HG03175 (cell line): Measurements from ENCODE around the gene PLAAT2.
"Not testable (repeated sequence)": the region's sequence is repeated elsewhere in the genome, so short reads cannot be mapped to it uniquely, and the experiment has no call there.

Experiments used
- ATAC-seq: cut with Tn5 transposase; IDR thresholded peaks from one replicate; pipeline ENCODE4 v1.9.1; 2021; ENCODE audit warnings: mild to moderate bottlenecking, moderate library complexity; ENCODE audit not compliant: unreplicated experiment

PLAAT2 gene

DNA sequence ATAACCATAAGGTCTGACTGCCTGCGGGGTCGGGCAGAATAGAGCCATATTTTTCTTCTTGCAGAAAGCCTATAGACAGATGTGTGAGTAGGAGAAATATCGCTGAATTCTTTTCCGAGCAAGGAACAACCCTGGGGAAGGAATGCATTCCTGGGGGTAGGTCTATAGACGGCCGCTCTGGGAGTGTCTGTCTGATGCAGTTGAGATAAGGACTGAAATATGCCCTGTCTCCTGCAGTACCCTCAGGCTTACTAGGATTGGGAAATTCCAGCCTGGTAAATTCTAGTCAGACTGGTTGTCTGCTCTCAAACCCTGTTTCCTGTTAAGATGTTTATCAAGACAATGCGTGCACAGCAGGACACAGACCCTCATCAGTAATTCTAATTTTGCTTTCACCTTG, 18.0 kb upstream of the PLAAT2 start:
- not testable (repeated sequence) for ATAC-seq

DNA sequence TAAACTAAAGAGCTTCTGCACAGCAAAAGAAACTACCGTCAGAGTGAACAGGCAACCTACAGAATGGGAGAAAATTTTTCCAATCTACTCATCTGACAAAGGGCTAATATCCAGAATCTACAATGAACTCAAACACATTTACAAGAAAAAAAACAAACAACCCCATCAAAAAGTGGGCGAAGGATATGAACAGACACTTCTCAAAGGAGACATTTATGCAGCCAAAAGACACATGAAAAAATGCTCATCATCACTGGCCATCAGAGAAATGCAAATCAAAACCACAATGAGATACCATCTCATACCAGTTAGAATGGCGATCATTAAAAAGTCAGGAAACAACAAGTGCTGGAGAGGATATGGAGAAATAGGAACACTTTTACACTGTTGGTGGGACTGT, 15.7 kb upstream of the PLAAT2 start:
- not testable (repeated sequence) for ATAC-seq

DNA sequence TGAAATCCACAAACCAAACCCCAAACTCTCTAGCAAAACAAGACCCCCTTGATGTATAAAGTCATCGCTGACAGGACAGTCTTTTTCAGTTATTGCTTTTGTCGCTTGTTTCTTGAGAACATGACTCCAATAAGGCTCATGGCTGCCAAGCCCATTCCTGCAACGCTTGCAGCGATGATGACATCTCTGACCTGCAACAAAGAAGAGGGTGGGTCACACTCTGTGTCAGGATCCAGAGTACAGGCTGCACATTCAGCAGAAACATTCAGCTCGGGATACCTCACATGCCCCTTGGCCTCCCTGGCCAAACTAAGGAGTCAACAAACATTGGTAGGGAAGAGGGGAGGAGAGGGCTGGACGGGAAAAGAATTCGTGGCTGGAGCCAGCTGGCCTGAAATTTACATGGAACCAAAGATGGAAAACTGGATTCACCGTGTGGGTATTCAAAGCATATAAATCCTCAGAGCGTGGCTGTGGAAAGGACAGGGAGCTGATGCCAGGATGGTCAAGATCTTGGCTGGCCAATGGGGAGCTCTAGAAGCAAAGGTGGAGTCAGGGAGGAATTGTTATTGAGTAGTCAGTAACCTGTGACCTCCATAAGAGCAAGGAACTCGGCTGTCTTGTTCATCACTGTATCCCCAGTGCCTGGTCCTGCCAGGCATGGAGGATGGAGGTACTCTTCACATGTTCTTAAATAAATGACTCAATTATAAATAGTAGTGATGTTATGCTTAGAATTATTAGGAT, 11.8 kb upstream of the PLAAT2 start:
- ATAC-seq, result no peak

DNA sequence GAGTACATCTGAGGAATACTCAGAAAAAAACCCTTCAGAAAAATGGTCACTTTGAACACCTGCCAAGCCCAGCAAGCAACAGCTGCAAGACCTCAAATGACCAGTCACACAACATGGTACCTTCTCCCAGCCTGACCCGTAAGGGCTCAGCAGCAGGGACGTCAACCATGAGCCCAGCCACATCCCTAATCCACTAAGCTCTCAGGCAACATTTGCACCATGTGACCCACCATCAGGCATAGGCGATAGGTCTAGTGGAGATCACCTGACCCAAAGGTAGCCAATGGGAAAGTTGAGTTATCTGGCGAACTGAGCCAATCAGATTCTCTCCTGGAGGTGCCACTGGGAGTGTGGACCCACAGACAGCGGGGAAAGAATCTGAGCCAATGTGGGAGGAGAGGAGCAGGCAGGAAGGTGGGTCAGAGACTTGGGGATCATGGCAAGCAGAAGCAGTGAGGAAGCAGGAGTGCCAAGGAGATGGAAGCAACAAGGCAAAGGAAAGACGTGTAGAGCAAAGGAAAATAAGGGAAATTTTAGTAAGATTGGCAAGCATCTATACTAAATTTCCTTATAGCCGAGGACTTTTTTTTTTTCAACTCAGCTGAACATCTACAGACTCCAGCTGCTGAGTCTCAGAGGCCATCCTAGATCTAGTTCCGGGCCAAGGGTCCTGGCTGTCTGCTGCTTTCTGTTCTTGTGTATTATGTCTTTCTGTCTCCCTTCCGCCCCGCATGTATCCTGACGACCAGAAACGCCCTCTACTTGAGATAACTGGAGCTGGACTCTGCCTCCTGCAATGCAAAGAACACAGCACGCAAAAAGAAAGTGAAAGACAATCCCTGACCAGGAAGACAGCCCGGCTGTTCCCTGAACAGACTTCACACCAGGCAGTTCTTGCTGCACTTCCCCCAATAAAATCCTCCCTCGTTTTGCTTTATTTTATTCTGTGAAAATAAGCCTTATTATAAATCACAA, 11.0 kb upstream of the PLAAT2 start:
- no peak for ATAC-seq

DNA sequence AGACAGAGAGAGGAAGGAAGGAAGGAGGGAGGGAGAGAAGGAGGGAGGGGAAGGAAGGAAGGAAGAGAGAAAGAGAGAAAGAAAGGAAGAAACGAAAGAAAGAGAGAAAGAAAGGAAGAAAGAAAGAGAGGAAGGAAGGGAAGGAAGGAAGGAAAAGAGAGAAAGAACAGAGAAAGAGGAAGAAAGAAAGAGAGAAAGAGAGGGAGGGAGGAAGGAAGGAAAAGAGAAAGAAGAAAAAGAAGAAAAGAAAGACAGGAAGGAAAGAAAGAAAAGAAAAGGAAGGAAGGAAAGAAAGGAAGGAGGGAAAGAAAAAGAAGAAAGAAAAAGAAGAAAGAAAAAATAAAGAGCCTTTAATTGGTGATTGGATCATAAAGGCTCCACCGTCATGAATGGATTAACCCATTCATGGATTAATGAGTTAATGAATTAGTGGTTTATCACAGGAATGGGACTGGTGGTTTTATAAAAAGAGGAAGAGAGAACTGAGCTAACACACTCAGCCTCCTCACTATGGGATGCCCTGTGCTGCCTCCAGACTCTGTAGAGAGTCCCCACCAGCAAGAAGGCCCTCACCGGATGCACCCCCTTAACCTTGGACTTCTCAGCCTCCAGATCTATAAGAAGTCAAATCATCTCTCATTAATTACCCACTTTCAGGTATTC, 9.0 kb upstream of the PLAAT2 start:
- peak; percentile 66 for ATAC-seq

DNA sequence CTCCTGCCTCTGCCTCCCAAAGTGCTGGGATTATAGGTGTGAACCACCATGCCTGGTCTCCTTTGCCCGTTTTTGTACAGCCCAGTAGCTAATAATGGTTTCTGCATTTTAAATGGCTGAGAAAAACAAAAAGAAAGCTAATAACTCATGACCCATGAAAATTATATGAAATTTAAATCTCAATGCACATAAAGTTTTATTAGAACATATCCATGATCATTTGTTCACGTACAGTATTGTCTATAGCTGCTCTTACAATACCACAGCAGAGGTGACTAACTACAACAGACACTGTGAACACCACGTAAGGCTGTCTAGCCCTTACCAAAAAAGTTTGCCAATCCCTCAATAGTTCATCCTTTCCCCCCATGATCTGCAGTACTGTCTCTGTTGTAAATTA, 6.4 kb upstream of the PLAAT2 start:
- no peak for ATAC-seq

DNA sequence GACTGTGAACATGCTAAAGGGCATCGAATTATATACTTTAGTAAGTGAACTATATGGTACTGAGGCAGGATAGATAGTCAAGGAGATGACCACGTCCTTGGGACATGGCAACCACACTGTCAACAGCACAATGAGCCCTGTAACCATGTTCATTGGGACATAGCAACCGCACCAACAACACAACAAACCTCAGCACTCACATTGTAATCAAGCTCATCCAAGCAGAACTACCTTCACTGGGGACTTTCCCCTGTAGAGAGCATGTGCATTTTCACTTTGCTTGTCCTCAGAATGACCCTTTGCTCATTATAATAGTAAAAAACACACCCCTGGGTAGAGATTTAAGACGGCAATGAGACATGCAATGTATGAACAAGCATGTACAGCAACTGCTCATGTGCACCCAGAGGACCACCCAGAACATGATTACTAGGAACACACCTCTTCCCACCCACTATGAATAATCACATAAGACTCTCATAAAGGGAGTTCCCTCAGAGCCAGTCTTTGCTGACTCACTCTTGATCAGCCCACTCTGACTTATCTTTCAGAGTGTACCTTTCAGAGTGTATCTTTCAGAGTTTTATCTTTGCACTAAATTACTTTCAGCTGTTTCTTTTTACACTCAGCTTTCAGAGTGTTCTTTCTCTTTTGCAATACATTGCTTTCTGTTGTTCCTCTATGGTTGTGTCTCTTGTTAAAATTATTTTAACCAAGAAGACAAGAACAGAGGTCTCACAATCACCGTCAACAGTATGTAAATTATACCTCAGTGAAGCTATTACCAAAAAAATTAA, 4.1 kb upstream of the PLAAT2 start:
- ATAC-seq, result peak; percentile 82

DNA sequence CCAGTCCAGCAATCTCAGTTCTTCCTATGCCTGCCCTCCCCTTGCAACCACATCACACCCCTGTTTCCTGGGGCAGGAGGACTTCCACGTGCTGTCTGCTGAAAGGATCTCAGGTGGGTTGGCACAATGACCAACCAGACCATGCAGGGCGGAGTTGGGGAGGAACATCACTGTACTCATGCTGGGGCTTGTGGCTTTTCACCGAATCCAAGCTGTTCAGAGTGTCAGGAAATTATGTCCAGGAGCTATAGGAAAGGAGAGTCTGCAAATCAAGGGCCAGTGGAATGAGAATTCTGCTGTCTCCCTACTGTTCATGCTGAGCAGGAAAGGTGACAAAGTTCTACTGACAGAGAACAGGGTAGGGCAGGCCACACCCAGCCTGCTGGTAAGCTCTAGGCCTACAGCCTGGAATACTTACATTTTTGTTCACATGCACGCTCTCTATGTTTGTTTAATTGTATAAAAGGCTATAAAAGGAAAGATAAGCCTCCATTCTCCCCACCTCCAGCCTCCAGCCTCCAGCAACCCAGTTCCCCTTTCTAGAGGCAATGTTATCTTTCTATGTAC, 1.7 kb upstream of the PLAAT2 start:
- no peak for ATAC-seq

DNA sequence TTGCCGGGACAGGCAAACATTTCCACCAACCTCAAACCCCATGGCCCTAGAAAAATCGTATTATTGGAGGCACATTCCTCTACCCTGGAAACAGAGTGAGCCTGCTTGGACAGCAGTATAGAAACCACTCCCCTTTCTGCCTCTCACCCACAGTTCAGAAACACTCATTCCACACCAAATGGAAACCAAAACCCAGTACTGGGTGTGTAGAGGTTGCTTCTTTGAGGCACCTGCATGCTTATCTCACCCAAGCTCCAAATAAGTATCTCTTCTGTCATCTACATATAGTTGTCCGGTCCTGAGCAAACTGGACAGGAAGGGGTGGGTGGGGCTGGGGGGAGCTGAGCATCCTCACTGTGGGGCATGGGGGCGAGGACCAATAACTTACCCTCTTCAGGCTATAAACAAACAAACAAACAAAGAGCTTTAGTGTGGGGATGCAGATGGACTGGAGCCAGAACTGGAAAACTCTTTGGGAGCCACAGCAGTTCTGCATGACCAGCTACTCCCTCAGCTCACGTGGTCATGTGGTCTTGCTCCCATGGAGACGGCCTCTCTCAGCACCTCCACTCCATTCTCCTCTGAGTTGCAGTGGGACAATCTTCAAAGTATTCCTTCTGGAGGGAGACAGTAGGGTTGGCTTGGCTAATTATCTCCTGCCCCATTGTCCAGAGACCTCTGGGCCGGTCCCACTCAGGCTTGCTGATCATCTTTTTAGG, 1.0 kb upstream of the PLAAT2 start:
- peak; percentile 67 for ATAC-seq

DNA sequence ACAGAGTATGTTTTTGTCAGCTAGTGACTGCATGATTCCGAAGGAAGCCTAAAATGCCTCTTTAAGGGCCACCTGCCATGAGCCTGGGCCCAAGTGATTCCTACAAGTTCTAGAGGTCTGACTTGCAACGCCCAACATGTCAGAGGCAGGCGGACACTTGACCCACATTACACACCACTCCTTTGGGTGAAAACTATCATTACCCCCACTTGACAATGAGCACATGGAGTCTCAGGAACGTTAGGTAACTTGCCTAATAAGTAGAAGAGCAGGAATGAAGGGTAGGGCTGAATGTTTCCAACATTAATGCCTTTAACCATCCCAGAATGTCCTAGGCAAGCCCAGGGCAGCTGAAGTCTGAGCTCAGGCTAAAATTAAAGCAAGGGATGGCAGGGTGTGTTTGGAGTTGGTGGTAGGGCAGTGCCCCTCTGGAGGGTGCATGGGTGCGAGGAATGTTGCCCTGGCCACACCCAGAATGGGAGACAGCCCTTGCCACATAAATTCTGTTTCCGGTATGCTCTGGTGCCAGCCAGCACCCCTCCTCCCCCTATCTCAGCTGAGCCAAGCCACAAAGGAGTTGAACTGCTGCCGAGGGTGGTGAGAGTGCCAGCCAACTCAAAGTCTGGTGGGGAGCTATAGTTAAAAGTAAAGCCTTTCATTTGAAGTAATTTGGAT, 2.5 kb downstream of the PLAAT2 start:
- no peak for ATAC-seq

DNA sequence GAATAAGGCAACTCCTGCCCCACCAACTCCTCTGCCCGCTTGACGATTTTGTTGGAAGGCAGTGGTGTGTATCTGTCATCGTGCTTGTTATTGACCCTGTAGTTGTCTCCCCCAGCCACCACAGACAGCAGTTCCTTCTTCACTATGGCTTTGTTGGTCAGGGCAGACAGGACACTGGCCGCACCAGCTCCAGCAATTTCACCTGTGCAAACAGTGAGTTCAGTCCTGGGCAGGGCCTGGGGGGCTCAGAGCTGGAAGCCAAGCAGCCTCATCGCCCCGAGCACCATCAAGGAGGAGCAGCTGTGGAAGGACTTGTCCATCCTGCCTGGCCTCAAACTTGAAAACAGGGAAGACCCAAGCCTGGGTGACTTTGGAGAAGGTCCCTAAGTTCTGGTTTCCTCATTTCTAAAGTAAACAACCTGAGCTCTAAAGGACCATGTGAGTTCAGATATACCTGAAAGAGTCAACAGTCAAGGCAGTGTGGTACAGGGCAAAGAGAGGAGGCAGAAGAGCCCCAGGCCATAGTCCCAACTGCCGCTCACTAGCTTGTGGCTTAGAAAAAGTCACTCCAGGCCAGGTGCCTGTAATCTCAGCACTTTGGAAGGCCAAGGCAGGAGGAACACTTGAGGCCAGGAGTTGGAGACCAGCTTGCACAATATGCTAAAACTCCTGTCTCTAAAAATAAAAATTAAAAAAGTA, 4.6 kb downstream of the PLAAT2 start:
- ATAC-seq, result no peak

DNA sequence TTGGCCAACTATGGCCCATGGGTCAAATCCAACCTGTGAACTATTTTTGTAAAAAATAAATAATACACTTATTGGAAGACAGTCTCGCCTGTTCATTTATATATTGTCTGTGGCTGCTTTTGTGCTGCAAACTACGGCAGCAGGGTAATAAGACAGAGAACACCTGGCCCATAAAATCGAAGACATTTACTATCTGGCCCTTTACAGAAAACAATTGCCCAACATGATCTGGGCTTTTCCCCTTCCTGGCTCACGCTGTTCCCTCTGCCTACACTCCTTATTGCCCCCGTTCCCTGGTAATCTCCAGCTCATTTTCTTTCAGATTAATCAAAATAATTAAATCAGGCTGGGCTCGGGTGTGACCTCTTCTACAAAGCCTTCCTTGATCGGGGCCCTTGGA, 5.6 kb downstream of the PLAAT2 start:
- no peak for ATAC-seq

DNA sequence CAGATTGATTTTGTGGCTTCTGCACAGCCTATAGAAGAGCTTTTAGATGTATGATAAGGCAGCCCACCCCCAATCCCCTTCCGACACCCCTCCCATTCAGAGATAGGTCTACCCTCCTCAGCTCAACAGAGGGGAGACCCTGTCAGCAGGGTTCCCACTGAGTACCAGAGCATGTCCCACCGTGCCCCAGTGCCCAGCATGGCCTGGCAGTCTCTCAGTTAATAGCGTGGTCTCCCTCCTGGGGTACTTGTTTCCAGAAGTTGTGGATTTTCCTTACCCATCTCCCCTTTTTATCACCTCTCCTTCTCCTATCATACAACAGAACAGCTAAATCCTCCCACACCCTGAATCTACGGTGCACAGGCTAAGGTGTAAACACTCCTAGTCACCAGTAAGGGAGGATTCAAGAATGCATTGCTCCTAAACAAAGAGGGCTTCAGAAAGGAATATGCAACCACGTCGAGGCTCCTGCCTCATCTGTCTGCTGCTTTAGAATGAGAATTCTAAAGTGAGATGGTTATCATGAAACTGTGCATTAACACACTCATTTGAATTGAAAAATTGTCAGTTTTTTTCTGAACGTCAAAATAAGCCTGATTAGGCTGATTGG, 6.7 kb downstream of the PLAAT2 start:
- no peak for ATAC-seq

DNA sequence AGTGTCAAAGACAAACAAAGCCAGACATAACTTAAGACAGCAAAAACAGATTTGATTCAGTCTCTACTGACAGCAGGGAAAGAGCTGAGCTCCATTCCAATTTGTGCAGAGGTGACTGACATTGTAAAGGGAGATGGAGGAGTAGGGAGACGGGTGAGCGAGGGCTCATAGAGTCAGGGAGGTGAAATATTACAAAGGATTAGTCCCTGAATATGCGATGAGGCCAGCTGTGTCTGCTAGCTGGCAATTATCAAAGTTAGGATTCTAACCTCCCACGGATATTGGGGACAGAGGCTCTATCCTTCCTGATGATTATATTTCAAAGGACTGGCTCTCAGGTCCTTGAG, 8.3 kb downstream of the PLAAT2 start:
- no peak for ATAC-seq

DNA sequence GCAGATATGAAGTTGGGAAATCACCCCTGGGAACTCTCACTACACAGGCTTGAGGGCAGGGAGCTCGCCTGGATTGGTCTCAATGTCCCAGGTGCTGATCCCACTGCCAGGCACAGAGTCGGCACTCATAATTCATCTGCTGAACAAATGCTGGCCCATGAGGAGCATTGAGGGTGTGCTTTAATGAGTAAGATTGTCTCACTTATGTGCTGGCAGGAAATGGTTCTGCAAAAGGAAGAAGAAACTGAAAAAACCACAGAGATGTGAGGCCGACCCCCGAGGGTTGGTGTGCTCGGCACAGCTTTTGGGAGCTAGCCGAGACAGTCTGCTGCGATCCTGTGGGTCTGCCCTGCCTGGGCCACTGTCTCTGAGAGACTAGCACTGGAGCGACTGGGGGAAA, 9.4 kb downstream of the PLAAT2 start:
- peak; percentile 85 for ATAC-seq

DNA sequence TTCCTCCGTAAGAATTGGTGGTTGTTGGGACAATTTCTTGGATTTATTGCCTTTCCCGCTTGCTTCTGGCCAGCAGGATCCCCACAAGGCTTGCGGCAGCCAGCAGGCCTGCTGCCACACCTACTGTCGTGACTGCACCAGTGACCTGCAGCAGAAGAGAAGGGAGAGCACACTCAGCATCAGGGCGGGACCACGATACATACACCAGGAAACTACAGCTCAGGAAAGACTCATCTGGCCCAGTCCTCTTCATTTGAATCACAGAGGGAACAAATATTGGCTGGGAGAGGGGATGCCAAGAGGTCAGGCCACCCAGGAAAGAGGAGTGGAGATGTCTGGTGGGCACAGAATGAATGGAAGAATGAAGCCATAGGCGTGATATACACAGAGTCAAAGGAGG, 10.3 kb downstream of the PLAAT2 start:
- no peak for ATAC-seq

DNA sequence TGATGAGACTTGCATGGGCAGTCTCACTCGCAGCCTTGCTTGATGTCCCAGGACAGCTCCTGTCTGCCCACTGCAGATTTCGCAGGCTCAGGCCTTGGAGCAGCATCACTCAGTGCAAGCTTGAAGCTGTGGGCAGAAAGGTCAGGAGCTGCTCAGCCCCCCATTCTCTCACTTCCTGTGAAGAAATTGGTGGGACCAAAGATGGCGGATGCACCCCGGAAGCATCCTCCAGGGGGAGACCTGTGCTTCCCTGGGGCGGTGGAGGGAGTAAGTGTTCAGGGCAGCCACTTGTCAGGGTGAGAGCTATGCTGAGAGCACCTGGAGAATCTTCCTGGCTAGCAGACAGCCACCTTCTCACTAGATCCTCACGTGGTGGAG, 11.3 kb downstream of the PLAAT2 start:
- ATAC-seq, result no peak
